Heart right ventricle (tissue), 16 donors: ENCODE results near the gene GALR2. TPM values are rescaled to one million over a fixed set of nuclear protein-coding genes. Genes with fewer than 3 reads are reported as not detected.

Experiments used
- ATAC-seq, 8 donors: fragments of 200-7000 bp; cut with Tn5 transposase; one replicate each; pipeline ENCODE4 v1.9.1; 2020; ENCODE audit warnings: mild to moderate bottlenecking in 8 of 8, moderate library complexity in 8 of 8, moderate number of reproducible peaks in 1 of 8
- DNase-seq, 2 donors: peaks; one replicate each; pipeline ENCODE4 v3.0.0-alpha.2; 2020
- H3K27ac ChIP-seq, 10 donors: fragments of 200-600 bp; sonication (generic) in 2 of 10; one replicate each; pipeline versions ENCODE4 v1.5.0 to v1.8.0; 2020 to 2022; ENCODE audit warnings: mild to moderate bottlenecking in 3 of 10
- H3K27me3 ChIP-seq, 7 donors: fragments of 200-600 bp; one replicate each; pipeline ENCODE4 v1.8.0; 2021 to 2022; ENCODE audit warnings: mild to moderate bottlenecking in 2 of 7
- H3K36me3 ChIP-seq, 9 donors: fragments of 200-600 bp; sonication (generic) in 1 of 9; one replicate each; pipeline versions ENCODE4 v1.5.0 to v1.8.0; 2020 to 2022; ENCODE audit warnings: mild to moderate bottlenecking in 2 of 9
- H3K4me1 ChIP-seq, 9 donors: fragments of 200-600 bp; sonication (generic) in 1 of 9; one replicate each; pipeline versions ENCODE4 v1.5.0 to v1.8.0; 2020 to 2022; ENCODE audit warnings: mild to moderate bottlenecking in 4 of 9
- H3K4me3 ChIP-seq, 10 donors: fragments of 200-600 bp; sonication (generic) in 2 of 10; one replicate each; pipeline versions ENCODE4 v1.5.0 to v1.8.0; 2020 to 2022; ENCODE audit warnings: mild to moderate bottlenecking in 7 of 10, moderate library complexity in 2 of 10
- H3K9me3 ChIP-seq, 11 donors: fragments of 200-600 bp in 10 of 11; sonication (generic) in 2 of 11; one replicate each; pipeline versions ENCODE4 v1.5.0 to v1.8.0; 2013 to 2022; ENCODE audit warnings: mild to moderate bottlenecking in 2 of 11, control low read depth in 1 of 11, moderate library complexity in 1 of 11
- WGBS, 2 donors: extraction: QIAGEN DNeasy Blood & Tissue Kit; methylation state at CpG; one replicate each; pipeline ENCODE4 v1.1.7; 2013; ENCODE audit warnings: inconsistent platforms in 1 of 2; 5-methylcytosine and 5-hydroxymethylcytosine counted together
- intact Hi-C, 10 donors: fragments of 100-400 bp; cut with DNase I; formaldehyde crosslinking; loops; one replicate each; pipeline versions ENCODE4 v1.11.1 to v1.14.2; 2022
- polyA plus RNA-seq, 2 donors: library from polyadenylated mRNA; stranded (reverse); fragments of 200-250 nt; gene quantifications; one replicate each; pipeline ENCODE4 v1.2.3, GENCODE V29; 2013
- total RNA-seq, 10 donors: library from RNA; stranded (reverse); fragmentation: NEBNext Ultra II Directional in 3 of 10; extraction: Animal tissue kit (Norgen Biotek cat#: 25700) in 3 of 10; gene quantifications; one replicate each; pipeline versions ENCODE4 v1.2.1 to v1.2.4, GENCODE V29; 2021 to 2023
- TF ChIP-seq, protein P1 (sequence below), 9 donors: fragments of 200-600 bp; sonication (generic) in 2 of 9; IDR thresholded peaks; one replicate each; pipeline versions ENCODE4 v1.5.0 to v1.8.0; 2021 to 2022; ENCODE audit warnings: antibody characterized with exemption in 9 of 9, mild to moderate bottlenecking in 5 of 9, moderate library complexity in 1 of 9
- donor health status: Arrhythmogenic right ventricular cardiomyopathy.
- donor health status: ischemic (EF 13 %, LVEDD 7.1; RV severe dilation, severe dysfunction).
- donor health status: healthy with polysubstance abuse.
- donor health status: DM: no; HTN: yes; CAD: no.
- donor health status: DM: no; HTN: no; CAD: no.
- donor health status: ischemic (EF 25% LVEDD 6.9; RV normal size, moderate dysfunction).
- donor health status: ischemic (EF 25% LVEDD 5.7; RV mildly dilated, moderate dysfunction).
- donor health status: healthy.
- donor health status: DM: yes; HTN: yes; CAD: no.
- donor health status: Ischemic cardiomyopathy.
- donor health status: ischemic (EF 35%, LVEDD 5.7; RV mildly dilated, moderate dysfunction).
- donor health status: nonischemic (EF 11% LVEDD 7.7; RV severe dilation, severe dysfunction).
- donor health status: DM: yes; HTN: yes; CAD: no.
- donor health status: PGD.
- donor health status: ischemic (EF 29% LVEDD 5.4; RV normal size, mild dysfunction).
- donor health status: nonischemic (EF 23%, LVEDD 6.1; RV moderate dilation, normal function).

The GALR2 gene
- total and polyA plus RNA-seq, 12 donors = 0.10 TPM; not detected in 11

DNA sequence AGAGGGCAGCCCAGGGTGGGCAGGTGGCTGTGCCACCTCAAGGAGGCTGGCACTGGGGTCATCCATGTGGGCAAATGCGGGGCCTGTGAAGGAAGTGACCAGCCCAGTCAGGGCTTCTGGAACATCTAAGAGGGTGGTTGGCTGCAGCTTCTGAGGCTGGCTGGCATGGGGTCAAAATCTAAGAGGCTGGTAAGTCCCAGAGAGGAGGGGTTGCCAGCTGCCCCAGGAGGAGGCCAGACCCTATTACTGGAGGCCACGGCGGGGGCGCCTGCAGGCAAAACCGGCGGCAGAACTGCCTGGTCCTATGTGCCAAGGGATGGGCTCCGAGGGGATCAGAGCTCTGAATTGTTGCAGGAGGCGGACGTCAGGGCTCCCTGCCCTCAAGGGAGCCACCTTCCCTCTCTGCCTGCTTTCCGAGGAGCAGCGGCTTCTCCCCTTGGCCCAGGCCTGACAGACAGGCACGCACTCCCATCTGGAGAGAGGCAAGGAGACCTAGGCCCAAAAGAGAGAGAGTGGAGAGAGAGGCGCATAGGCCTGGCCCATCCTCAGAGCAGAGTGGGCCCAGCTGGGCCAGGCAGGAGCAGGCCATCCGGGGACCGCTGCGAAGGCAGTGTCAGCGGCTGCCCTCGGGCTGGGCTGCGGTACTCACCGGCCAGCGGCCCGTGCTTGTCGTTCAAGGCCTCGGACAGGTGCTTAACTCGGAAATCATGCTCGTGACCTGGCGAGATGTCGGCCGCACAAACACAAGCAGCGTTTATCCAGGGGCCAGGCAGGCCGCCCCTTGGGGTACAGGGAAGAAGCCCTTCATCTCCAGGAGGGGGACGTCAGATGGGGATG lies 15.3 kb downstream of the GALR2 start:
- Histone ChIP-seq H3K4me3 (no peak overlapping the region), H3K27me3 (no peaks in the 10 kb centered on the region), H3K9me3 (no peaks in the 10 kb centered on the region), H3K4me1 (peaks cover 0 to 8% (median 0%) of the 10 kb centered on the region in 9 donors), H3K36me3 (peaks cover 0 to 100% (median 79%) of the 10 kb centered on the region in 9 donors), H3K27ac (no peak overlapping the region)
- TF ChIP-seq, protein P1, sequence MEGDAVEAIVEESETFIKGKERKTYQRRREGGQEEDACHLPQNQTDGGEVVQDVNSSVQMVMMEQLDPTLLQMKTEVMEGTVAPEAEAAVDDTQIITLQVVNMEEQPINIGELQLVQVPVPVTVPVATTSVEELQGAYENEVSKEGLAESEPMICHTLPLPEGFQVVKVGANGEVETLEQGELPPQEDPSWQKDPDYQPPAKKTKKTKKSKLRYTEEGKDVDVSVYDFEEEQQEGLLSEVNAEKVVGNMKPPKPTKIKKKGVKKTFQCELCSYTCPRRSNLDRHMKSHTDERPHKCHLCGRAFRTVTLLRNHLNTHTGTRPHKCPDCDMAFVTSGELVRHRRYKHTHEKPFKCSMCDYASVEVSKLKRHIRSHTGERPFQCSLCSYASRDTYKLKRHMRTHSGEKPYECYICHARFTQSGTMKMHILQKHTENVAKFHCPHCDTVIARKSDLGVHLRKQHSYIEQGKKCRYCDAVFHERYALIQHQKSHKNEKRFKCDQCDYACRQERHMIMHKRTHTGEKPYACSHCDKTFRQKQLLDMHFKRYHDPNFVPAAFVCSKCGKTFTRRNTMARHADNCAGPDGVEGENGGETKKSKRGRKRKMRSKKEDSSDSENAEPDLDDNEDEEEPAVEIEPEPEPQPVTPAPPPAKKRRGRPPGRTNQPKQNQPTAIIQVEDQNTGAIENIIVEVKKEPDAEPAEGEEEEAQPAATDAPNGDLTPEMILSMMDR (IDR thresholded peaks at IDR 0.05) = no peak
- no peak for DNase-seq
- intact Hi-C loops = no loop called here
- ATAC-seq = peak in 6 of 8 donors; percentile 17 to 62 (median 40)
- 85 to 90% methylated on average over 32 of the region's 32 CpGs for WGBS, 2 donors

DNA sequence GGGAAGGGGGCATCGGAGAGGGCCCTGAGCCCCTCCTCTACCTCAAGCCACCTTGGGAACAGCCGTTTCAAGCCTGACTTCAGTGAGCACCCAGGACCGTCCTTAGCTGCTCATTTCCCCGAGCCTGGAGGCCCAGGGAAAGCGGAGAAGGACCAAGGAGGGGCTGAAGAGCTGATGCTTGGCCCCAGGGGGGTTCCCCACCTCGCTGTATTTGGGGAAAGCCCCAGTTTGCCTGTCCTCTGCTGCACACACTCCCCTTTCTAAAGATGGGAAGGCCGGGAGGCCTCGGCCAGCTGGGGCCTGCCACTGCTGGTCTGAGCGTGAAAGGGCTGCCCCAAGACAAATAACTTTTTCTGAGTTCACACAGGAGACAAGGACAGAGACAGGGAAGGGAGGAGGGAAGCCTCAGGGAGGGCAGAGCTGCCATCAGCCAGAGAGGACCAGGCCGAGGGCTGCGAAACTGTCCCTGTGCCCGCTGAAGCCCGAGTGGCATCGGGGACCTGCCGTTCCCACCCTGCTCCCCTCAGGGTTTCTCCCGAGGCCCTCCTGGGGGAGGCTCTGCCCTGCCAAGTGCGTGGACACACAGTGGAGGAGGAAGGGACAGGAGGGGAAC lies 16.0 kb downstream of the GALR2 start:
- Histone ChIP-seq H3K9me3 (no peaks in the 10 kb centered on the region), H3K27me3 (no peaks in the 10 kb centered on the region), H3K27ac (no peak overlapping the region), H3K4me3 (no peak overlapping the region), H3K4me1 (peaks cover 0 to 8% (median 0%) of the 10 kb centered on the region in 9 donors), H3K36me3 (peaks cover 0 to 100% (median 75%) of the 10 kb centered on the region in 9 donors)
- DNase-seq (no peak), ATAC-seq (no peak)
- intact Hi-C loops = no loop called here
- TF ChIP-seq, protein P1 (IDR thresholded peaks at IDR 0.05) = no peak
- 93% methylated on average over 17 of the region's 17 CpGs for WGBS, 2 donors

DNA sequence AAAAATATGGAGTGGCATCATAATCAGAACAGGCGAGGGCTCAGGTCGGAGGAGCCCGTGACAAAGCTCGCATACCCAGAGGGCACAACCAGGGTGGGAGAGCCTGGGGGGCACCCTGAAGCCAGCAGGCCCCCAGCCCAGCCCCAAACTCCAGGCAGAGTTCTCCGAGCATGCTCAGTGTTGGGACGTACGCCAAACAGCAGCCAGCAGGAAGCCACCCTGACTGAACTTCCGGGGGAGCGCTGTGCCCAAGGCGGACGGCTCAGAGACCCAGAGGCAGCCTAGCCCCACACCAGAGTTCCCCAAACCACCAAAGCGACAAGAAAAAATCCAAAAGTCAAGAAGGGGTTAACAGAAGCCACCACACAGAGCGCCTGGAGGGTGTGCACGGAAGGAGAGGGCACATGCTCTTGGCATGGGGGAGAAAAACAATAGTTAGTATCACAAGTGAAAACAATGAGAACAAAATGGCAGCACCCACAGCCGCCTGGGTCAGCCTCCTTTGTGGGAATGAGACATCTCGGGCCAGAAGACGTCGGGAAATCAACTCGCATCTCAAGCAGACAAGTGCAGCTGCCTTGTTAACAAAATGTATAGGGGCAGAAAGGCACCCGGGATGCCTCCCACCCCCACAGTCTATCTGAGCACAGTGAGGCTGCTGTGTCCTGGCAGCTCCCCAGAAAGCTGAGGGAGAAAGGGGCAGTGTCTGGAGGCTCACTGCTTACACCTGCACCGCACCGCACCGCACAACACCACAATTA lies 17.1 kb downstream of the GALR2 start:
- Histone ChIP-seq H3K4me1 (peaks cover 0 to 8% (median 0%) of the 10 kb centered on the region in 9 donors), H3K27ac (no peak overlapping the region), H3K9me3 (no peaks in the 10 kb centered on the region), H3K4me3 (no peak overlapping the region), H3K27me3 (no peaks in the 10 kb centered on the region), H3K36me3 (peaks cover 0 to 100% (median 77%) of the 10 kb centered on the region in 9 donors)
- ATAC-seq (no peak), DNase-seq (no peak)
- WGBS, 2 donors = 68 to 75% methylated on average over 23 of the region's 23 CpGs
- TF ChIP-seq, protein P1 (IDR thresholded peaks at IDR 0.05) = no peak
- intact Hi-C loops = no loop called here
